GM12864 (cell line): ENCODE measurements around the gene SPAG7.

Experiments
- DNase-seq: peaks from one replicate; pipeline ENCODE4 v3.0.0-alpha.2; 2011; ENCODE audit warnings: low read depth
- H3K4me3 ChIP-seq: 2 replicates; pipeline ENCODE4 v1.5.1; 2011; ENCODE audit warnings: mild to moderate bottlenecking, low read depth, low read length, control low read depth
- TF ChIP-seq, protein P1 (sequence below): IDR thresholded peaks from 2 replicates; pipeline ENCODE4 v1.5.1; 2011; ENCODE audit warnings: low read depth, mild to moderate bottlenecking, moderate library complexity, low read length, control low read depth, inconsistent platforms; ENCODE audit errors: missing control alignments

Gene SPAG7

DNA sequence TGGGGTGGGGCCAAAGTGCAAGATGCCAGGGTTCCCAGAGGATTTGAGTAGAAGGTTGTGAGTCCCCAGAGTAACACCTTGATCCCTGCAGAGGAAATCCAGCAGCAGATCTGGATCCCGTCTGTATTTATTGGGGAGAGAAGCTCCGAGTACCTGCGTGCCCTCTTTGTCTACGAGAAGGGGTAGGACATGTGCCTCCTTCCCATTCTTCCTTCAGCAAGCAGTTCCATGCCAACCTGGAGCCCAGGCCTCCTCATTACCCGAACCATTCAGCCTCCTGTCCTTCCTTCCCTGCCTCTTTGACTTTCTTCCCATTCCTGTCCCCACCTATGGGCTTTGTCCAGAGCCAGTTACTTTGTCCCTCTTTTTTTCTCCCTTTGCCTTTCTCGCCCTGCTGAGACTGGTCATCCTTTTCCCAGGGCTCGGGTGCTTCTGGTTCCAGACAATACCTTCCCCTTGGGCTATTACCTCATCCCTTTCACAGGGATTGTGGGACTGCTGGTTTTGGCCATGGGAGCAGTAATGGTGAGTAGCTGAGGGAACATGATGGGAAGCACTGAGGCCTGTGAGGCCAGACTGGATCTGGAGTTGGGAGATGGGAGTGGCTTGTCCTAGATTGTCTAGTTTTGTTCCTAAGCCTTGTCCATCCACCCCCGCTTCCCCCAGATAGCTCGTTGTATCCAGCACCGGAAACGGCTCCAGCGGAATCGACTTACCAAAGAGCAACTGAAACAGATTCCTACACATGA, 24.7 kb downstream of the SPAG7 start:
- TF ChIP-seq, protein P1, sequence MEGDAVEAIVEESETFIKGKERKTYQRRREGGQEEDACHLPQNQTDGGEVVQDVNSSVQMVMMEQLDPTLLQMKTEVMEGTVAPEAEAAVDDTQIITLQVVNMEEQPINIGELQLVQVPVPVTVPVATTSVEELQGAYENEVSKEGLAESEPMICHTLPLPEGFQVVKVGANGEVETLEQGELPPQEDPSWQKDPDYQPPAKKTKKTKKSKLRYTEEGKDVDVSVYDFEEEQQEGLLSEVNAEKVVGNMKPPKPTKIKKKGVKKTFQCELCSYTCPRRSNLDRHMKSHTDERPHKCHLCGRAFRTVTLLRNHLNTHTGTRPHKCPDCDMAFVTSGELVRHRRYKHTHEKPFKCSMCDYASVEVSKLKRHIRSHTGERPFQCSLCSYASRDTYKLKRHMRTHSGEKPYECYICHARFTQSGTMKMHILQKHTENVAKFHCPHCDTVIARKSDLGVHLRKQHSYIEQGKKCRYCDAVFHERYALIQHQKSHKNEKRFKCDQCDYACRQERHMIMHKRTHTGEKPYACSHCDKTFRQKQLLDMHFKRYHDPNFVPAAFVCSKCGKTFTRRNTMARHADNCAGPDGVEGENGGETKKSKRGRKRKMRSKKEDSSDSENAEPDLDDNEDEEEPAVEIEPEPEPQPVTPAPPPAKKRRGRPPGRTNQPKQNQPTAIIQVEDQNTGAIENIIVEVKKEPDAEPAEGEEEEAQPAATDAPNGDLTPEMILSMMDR, result no peak
- no peak overlapping the region; the same call in 1 of the 2 replicates for H3K4me3 ChIP-seq

DNA sequence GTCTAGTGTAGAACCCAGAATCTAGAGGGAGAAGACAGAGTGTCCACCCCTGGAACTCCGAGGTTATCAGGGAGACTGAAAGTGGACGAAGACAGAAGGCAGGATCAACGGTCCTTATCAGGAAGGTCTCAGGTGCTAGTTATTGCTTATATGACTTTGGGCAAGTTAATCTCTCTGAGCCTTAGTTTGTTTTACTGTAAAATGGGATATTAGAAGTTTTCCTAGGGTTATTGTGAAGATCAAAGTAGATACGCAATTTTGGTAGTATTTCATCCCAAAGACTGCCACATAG, 26.4 kb downstream of the SPAG7 start:
- TF ChIP-seq, protein P1, result no peak
- H3K4me3 ChIP-seq, result peak overlapping the region; percentile 90
- DNase-seq, result no peak

More for the DNA sequence above, 24.7 kb downstream of the SPAG7 start:
- DNase-seq, result no peak

DNA sequence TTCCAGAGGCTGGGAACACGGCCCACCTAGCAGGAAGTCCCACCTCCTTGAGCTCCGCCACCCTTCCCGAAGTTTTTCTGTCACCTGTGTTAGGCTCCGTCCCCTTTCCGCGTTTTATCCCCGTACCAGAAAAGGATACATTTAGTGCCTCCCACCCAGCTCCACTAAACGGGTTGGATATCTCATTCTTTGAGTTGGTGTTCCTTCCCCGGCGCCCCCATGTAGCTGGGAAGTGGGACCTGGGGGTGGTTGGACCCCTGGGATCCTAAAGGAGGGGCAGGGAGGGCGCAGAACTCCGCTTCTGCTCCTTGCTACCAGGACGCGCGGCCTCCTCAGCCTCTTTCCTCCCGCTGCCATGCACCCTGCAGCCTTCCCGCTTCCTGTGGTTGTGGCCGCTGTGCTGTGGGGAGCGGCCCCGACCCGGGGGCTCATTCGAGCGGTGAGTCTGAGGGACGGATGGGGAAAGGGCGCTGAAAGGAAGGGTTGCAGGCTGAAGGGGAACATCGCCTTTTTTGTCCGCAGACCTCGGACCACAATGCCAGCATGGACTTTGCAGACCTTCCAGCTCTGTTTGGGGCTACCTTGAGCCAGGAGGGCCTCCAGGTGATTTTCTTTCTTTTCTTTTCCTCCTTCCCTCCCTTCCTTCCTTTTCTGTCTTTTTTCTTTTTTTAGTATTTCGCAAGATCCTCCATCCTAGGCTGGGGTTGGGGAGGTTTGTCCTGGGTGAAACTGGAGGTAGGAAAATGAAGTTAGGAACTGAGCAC, 26.9 kb downstream of the SPAG7 start:
- no peak for DNase-seq
- TF ChIP-seq, protein P1, result no peak

DNA sequence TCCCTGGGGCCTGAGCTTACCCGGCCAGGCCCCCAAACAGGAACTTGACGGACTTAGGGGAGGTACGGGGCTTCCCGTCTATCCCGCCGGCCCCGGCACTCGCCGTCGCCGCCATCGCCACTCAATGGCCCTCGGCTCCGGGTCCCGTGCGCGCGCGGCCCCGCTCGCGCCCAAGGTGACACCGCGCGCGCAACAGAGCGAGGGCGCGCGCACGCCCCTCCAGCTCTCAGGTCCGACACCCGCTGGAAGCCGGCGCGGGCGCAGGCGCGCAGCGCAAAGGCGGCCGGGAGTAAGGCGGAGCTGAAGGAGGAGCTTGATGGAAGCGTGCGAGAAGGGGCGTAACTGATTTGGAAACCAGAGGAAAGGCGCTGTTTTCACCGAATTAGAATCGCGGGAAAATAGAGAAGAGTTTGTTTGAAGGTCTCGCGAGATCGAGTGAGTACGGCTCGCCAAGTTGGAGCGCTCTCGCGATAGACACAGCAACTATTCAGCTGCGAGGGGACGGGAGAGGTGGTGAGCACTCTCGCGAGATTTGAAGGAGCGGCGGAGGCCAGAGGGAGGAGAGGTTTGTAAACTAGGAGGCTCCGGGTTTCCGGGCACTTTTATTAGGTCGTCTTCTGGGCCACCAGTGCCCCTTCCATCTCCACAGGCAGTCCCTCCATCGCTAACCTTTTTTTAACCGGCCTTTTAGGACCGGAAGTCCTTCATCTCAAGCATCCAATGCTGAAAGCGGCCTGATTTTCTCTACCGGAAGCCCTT, 27.6 kb downstream of the SPAG7 start, which contains the start of the genes RNF167 and SLC25A11:
Gene RNF167, plus strand, starts transcription at position 473 of the 759 bp plus-strand sequence. CDS start 642 bp downstream, outside the sequence.
Gene SLC25A11, minus strand, starts transcription at position 251 of the 759 bp plus-strand sequence. Its CDS starts 136 bp downstream, at position 115.
- TF ChIP-seq, protein P1, result no peak
- peak; percentile 100 for DNase-seq
- H3K4me3 ChIP-seq, result peak within 1 kb of the TSS; percentile 90

More for the DNA sequence above, 26.9 kb downstream of the SPAG7 start:
- peak overlapping the region; percentile 90 for H3K4me3 ChIP-seq

DNA sequence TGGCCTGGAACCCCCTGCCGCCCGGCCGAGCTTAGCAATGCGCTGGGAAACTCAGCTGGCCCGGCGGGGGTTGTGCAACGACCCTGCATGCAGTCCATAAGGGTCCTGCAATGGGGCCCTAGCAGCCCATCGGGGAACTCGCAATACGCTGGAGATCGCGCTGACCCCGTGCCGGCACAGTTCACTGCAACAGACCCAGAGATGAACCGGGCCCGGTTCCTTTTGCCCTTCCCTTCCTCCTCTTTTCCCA, 28.1 kb downstream of the SPAG7 start:
- TF ChIP-seq, protein P1, result no peak
- H3K4me3 ChIP-seq, result peak overlapping the region; percentile 90
- no peak for DNase-seq

DNA sequence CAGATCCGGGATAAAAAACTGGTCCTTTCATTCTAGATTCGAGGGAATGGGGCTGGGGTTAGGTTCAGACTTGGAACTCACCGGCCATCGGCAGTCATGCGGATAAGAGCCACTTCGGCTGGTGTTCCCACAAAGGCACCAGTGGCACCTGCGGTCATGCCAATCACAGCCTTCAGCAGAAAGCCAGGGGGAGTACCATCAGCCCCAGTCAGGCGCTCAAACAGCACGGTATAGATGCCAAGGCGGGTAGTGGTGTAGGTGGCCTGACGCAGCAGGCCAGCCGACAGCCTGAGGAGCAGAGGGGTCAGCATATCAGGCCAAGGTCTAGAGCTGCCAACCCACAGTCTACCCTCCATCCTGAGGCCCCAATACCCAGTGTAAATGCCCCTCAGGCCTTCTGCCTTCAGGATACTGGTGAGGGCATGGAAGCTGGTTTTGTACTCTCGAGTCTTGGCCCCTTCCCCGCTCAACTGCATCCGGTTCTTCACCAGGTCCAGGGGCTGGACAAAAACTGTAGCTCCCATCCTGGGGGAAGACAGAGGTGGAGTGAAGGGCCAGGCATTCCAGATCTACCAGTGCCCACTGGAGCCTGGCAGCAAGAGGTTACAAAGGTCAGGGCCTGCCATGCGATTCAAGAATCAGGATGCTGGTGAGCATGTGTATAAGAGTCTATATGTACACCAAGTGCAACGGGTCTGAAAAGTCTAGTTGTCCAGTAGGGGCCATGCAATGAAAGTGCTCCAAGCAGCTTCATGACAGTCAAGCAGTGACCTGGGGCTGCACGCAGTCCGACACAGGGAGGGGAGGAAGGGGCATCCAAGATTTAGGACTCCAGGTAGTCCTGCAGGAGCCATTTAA, 28.7 kb downstream of the SPAG7 start:
- TF ChIP-seq, protein P1, result no peak
- DNase-seq, result no peak
- H3K4me3 ChIP-seq, result peak overlapping the region; percentile 90
